HEK293 (cell line): ENCODE results near the gene CERS4.

ENCODE experiments used
- SCRT2 ChIP-seq: fragments of 450-650 bp; formaldehyde crosslinking; IDR thresholded peaks from 2 replicates; pipeline ENCODE4 v1.5.1; 2016; ENCODE audit warnings: missing biosample characterization, missing genetic modification characterization
- ZNF24 ChIP-seq: fragments of 450-650 bp; formaldehyde crosslinking; IDR thresholded peaks from 2 replicates; pipeline ENCODE4 v1.5.1; 2016; ENCODE audit warnings: missing biosample characterization, missing genetic modification characterization
- TF ChIP-seq, protein P1 (sequence below): fragments of 450-650 bp; formaldehyde crosslinking; IDR thresholded peaks from 2 replicates; pipeline ENCODE4 v1.5.1; 2016; ENCODE audit warnings: missing biosample characterization, missing genetic modification characterization
- TF ChIP-seq, protein P2 (sequence below): fragments of 450-650 bp; formaldehyde crosslinking; IDR thresholded peaks from 2 replicates; pipeline ENCODE4 v1.5.1; 2017; ENCODE audit warnings: missing biosample characterization, missing genetic modification characterization
- TF ChIP-seq, protein P3 (sequence below): fragments of 450-650 bp; formaldehyde crosslinking; IDR thresholded peaks from 2 replicates; pipeline ENCODE4 v1.5.1; 2016; ENCODE audit warnings: missing biosample characterization, missing genetic modification characterization
- TF ChIP-seq, protein P4 (sequence below): fragments of 450-650 bp; formaldehyde crosslinking; optimal IDR thresholded peaks from 2 replicates; pipeline ENCODE3; 2016; ENCODE audit warnings: missing biosample characterization, mild to moderate bottlenecking, missing genetic modification characterization

DNA sequence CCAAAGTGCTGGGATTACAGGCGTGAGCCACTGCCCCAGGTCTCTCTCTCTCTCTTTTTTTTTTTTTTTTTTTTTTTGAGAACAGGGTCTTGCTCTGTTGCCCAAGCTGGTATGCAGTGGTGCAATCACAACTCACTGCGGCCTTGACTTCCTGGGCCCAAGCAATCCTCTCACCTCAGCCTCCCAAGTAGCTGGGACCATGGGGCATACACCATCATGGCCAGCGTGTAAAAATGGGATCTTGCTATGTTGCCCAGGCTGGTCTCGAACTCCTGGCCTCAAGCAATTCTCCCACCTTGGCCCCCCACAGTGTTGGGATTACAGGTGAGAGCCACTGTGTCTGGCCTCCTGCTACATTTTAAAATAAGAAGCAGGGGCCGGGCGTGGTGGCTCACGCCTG, 40.6 kb upstream of the CERS4 start:
- TF ChIP-seq, protein P1, sequence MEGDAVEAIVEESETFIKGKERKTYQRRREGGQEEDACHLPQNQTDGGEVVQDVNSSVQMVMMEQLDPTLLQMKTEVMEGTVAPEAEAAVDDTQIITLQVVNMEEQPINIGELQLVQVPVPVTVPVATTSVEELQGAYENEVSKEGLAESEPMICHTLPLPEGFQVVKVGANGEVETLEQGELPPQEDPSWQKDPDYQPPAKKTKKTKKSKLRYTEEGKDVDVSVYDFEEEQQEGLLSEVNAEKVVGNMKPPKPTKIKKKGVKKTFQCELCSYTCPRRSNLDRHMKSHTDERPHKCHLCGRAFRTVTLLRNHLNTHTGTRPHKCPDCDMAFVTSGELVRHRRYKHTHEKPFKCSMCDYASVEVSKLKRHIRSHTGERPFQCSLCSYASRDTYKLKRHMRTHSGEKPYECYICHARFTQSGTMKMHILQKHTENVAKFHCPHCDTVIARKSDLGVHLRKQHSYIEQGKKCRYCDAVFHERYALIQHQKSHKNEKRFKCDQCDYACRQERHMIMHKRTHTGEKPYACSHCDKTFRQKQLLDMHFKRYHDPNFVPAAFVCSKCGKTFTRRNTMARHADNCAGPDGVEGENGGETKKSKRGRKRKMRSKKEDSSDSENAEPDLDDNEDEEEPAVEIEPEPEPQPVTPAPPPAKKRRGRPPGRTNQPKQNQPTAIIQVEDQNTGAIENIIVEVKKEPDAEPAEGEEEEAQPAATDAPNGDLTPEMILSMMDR (tag by site-specific recombination), result no peak
- TF ChIP-seq SCRT2 (tag by site-specific recombination) (no peak), ZNF24 (tag by site-specific recombination) (no peak)
- TF ChIP-seq, protein P2, sequence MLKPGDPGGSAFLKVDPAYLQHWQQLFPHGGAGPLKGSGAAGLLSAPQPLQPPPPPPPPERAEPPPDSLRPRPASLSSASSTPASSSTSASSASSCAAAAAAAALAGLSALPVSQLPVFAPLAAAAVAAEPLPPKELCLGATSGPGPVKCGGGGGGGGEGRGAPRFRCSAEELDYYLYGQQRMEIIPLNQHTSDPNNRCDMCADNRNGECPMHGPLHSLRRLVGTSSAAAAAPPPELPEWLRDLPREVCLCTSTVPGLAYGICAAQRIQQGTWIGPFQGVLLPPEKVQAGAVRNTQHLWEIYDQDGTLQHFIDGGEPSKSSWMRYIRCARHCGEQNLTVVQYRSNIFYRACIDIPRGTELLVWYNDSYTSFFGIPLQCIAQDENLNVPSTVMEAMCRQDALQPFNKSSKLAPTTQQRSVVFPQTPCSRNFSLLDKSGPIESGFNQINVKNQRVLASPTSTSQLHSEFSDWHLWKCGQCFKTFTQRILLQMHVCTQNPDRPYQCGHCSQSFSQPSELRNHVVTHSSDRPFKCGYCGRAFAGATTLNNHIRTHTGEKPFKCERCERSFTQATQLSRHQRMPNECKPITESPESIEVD (tag by site-specific recombination), result no peak
- TF ChIP-seq, protein P3, sequence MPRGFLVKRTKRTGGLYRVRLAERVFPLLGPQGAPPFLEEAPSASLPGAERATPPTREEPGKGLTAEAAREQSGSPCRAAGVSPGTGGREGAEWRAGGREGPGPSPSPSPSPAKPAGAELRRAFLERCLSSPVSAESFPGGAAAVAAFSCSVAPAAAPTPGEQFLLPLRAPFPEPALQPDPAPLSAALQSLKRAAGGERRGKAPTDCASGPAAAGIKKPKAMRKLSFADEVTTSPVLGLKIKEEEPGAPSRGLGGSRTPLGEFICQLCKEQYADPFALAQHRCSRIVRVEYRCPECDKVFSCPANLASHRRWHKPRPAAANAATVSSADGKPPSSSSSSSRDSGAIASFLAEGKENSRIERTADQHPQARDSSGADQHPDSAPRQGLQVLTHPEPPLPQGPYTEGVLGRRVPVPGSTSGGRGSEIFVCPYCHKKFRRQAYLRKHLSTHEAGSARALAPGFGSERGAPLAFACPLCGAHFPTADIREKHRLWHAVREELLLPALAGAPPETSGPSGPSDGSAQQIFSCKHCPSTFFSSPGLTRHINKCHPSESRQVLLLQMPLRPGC (tag by site-specific recombination), result no peak
- TF ChIP-seq, protein P4, sequence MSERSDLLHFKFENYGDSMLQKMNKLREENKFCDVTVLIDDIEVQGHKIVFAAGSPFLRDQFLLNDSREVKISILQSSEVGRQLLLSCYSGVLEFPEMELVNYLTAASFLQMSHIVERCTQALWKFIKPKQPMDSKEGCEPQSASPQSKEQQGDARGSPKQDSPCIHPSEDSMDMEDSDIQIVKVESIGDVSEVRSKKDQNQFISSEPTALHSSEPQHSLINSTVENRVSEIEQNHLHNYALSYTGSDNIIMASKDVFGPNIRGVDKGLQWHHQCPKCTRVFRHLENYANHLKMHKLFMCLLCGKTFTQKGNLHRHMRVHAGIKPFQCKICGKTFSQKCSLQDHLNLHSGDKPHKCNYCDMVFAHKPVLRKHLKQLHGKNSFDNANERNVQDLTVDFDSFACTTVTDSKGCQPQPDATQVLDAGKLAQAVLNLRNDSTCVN (tag by site-specific recombination), result no peak
